Lower leg skin (tissue), 3 donors: ENCODE results near the gene SMS.

Source experiments
- CTCF ChIP-seq, 3 donors: fragments of 450-650 bp; IDR thresholded peaks; one replicate each; pipeline ENCODE4 v1.5.1; 2016; ENCODE audit warnings: antibody characterized with exemption in 3 of 3, mild to moderate bottlenecking in 3 of 3, moderate library complexity in 2 of 3
- POLR2A ChIP-seq, 2 donors: fragments of 450-650 bp; IDR thresholded peaks; one replicate each; pipeline ENCODE4 v1.6.1; 2016 to 2017; ENCODE audit warnings: antibody characterized with exemption in 2 of 2, mild to moderate bottlenecking in 1 of 2, moderate library complexity in 1 of 2

DNA sequence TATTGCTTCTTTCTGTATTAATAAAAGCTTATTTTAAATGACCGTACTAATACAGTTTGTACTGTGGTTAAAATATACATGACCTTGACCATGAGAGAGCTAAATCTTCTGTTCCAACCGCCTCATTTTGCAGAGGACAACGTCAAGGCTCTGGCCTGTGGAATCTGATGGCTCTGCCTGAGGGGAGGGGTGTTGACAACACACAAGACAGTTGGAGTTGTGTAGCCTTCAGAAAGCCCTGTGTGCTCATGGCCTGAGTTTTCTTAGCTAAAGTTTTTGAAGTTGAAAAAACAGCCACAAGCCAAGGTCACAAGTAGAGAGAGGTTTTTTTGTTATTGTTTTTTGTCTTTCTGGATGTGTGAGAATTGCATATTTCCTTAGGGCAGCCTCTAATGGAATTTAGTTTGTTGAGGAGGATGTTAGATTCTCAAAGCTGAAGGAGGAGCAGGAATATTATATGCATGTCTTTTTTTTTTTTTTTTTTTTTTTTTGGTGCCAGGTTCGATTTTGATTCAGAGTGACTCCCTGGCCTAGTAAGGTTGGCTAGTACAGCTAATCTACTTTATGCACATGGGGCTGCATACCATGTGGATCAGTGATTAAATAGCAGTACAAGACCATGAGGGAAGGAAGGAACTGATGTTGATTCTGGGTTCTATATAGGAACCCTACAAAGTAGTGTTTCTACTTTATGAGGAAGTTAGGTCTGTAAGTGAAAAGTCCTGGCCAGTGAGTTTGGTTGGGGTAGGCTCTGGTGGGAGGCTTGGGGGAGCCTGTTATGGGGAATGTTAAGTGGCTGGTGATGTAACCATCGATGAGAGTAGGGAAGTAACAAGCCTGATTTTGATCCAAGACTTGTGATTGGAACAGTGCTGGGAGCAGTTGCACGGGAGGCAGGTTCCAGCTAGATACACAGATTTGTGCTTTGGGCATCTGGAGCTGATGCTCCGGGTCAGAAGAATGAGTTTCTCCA, 20.3 kb downstream of the SMS start:
- no peak for TF ChIP-seq CTCF (IDR thresholded peaks at IDR 0.05)
- TF ChIP-seq POLR2A (IDR thresholded peaks at IDR 0.05), result no peak
